ENCODE data around the gene TRIM65. TPM values are rescaled to one million over a fixed set of nuclear protein-coding genes. Genes with fewer than 3 reads are reported as not detected.
"Not testable (repeated sequence)": the region's sequence is repeated elsewhere in the genome, so short reads cannot be mapped to it uniquely, and the experiment has no call there.

The TRIM65 gene
- total RNA-seq, 1 experiment from 2014 or later = 48.6 TPM

GRCh38 chr17:75868730-75869281, 27.9 kb downstream of the TRIM65 start:
- intact Hi-C loops (cut with micrococcal nuclease; ENCODE audit: unreplicated experiment); in situ Hi-C loops (cut with HindIII; ENCODE audit: low pct_unique_long_range_greater_than_20kb, low sequenced_read_pairs); H3K9me3 ChIP-seq (ENCODE audit: control insufficient read depth, insufficient read depth, low read depth, low read length); H3K27ac ChIP-seq (ENCODE audit: low read length); DNase-seq (ENCODE audit: low read depth, low spot score); H3K27me3 ChIP-seq (ENCODE audit: control insufficient read depth, insufficient read depth, low read length); BruUV-seq (replicated peaks); H3K36me3 ChIP-seq (ENCODE audit: control insufficient read depth, insufficient read depth, low read length); ATAC-seq; POLR2A ChIA-PET; CTCF ChIA-PET; H3K4me3 ChIP-seq (ENCODE audit: low read depth in 2 of 2, low read length in 2 of 2): not testable (repeated sequence)
- peaks cover 19% of the 10 kb centered on the region for H3K4me1 ChIP-seq (ENCODE audit: control insufficient read depth, insufficient read depth, low read length)

DNA sequence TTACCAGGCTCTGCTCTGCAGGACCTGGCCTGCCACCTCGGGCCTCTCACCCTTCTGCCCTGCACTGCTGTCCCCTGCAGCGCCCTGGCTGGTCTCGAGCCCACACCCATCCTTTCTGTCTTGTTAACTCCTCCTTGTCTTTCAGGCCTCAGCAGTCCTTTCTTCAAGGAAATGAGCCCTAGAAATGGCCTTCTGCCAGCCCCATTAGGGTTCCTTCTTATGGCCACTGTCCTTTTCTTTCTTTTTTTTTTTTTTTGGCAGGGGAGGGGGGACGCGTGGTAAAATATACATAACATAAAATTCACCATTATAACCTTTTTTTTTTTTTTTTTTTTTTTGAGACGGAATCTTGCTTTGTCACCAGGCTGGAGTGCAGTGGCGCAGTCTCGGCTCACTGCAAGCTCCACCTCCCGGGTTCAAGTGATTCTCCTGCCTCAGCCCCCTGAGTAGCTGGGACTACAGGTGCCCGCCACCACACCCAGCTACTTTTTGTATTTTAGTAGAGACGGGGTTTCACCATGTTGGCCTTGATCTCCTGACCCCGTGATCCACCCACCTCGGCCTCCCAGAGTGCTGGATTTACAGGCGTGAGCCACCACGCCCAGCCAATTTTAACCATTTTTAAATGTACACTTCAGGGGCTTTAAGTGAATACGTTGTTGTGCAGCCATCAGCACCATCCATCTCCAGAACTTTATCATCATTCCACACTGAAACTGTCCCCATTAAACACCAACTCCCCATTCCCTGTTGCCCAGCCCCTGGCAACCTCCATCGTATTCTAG, 31.2 kb downstream of the TRIM65 start:
- POLR2A ChIA-PET = interaction anchor here (0.7 kb wide), 1 partner anchor 792 kb away, joined by 7 read pairs; no protein-coding TSS in a partner anchor
- H3K27me3 ChIP-seq (ENCODE audit: control insufficient read depth, insufficient read depth, low read length); in situ Hi-C loops (cut with HindIII; ENCODE audit: low pct_unique_long_range_greater_than_20kb, low sequenced_read_pairs); H3K9me3 ChIP-seq (ENCODE audit: control insufficient read depth, insufficient read depth, low read depth, low read length); H3K27ac ChIP-seq (ENCODE audit: low read length); H3K4me3 ChIP-seq (ENCODE audit: low read depth in 2 of 2, low read length in 2 of 2); H3K36me3 ChIP-seq (ENCODE audit: control insufficient read depth, insufficient read depth, low read length); intact Hi-C loops (cut with micrococcal nuclease; ENCODE audit: unreplicated experiment); H3K4me1 ChIP-seq (ENCODE audit: control insufficient read depth, insufficient read depth, low read length); DNase-seq (ENCODE audit: low read depth, low spot score); BruUV-seq (replicated peaks); ATAC-seq: not testable (repeated sequence)
- CTCF ChIA-PET = interaction anchor here (0.6 kb wide), 1 partner anchor 15 kb away, joined by 3 read pairs; no protein-coding TSS in a partner anchor

GRCh38 chr17:75864887-75865286, 31.9 kb downstream of the TRIM65 start:
- H3K4me1 ChIP-seq (ENCODE audit: control insufficient read depth, insufficient read depth, low read length); in situ Hi-C loops (cut with HindIII; ENCODE audit: low pct_unique_long_range_greater_than_20kb, low sequenced_read_pairs); H3K4me3 ChIP-seq (ENCODE audit: low read depth in 2 of 2, low read length in 2 of 2); BruUV-seq (replicated peaks); H3K9me3 ChIP-seq (ENCODE audit: control insufficient read depth, insufficient read depth, low read depth, low read length); H3K27ac ChIP-seq (ENCODE audit: low read length); H3K27me3 ChIP-seq (ENCODE audit: control insufficient read depth, insufficient read depth, low read length); intact Hi-C loops (cut with micrococcal nuclease; ENCODE audit: unreplicated experiment); H3K36me3 ChIP-seq (ENCODE audit: control insufficient read depth, insufficient read depth, low read length); ATAC-seq; DNase-seq (ENCODE audit: low read depth, low spot score): not testable (repeated sequence)
- ChIA-PET CTCF (interaction anchor here (0.6 kb wide), 2 partner anchors 16 to 85 kb away, joined by 3 read pairs; a partner anchor contains a TSS), POLR2A (interaction anchor here (0.6 to 0.7 kb wide), 2 partner anchors 85 to 791 kb away, joined by 3 to 7 read pairs; a partner anchor contains a TSS)

DNA sequence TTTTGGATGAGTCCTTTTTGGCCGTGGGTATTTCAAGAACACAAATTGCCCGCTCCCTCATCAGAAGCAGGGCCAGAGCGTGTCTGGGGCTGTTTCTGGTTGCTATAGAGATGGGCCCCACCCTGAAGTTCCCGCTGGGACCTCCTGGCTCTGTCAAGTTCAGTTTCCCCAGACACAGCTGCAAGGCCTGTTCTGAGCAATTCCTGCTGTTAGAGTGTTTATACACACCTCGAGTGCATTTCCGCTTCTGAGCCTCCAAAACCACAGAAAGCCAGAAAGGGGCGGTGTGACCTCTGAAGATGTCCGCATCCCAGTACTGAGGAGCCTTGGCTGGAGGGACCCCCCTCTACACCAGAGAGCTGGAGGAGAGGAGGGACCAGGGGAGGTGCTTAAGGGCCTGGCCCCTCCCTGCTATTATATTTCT, 32.3 kb downstream of the TRIM65 start:
- POLR2A ChIA-PET = interaction anchor here (0.6 kb wide), 1 partner anchor 85 kb away, joined by 3 read pairs; a partner anchor contains a TSS
- H3K27ac ChIP-seq (ENCODE audit: low read length) = no peak overlapping the region
- in situ Hi-C loops (cut with HindIII; ENCODE audit: low pct_unique_long_range_greater_than_20kb, low sequenced_read_pairs) = no loop called here
- no peak for ATAC-seq
- H3K4me3 ChIP-seq (ENCODE audit: low read depth in 2 of 2, low read length in 2 of 2) = no peak overlapping the region
- H3K36me3 ChIP-seq (ENCODE audit: control insufficient read depth, insufficient read depth, low read length) = no peaks in the 10 kb centered on the region
- no TSS peak for BruUV-seq (replicated peaks)
- H3K9me3 ChIP-seq (ENCODE audit: control insufficient read depth, insufficient read depth, low read depth, low read length) = no peaks in the 10 kb centered on the region
- H3K4me1 ChIP-seq (ENCODE audit: control insufficient read depth, insufficient read depth, low read length) = peaks cover 3% of the 10 kb centered on the region
- DNase-seq (ENCODE audit: low read depth, low spot score) = no peak
- no peak for TF ChIP-seq REST (IDR thresholded peaks at IDR 0.05; ENCODE audit: insufficient read depth in 1 of 2, low read depth in 2 of 2, low read length in 1 of 2)
- TF ChIP-seq CTCF (IDR thresholded peaks at IDR 0.05) = no peak
- no peak for TF ChIP-seq TCF7L2 (IDR thresholded peaks at IDR 0.05; ENCODE audit: low read depth, low read length)
- no peak for TF ChIP-seq POLR2AphosphoS5 (IDR thresholded peaks at IDR 0.05; ENCODE audit: low read depth, low read length)
- no peak for TF ChIP-seq SIN3A (IDR thresholded peaks at IDR 0.05; ENCODE audit: borderline replicate concordance, insufficient read depth, low read depth, low read length)
- intact Hi-C loops (cut with micrococcal nuclease; ENCODE audit: unreplicated experiment) = no loop called here
- CTCF ChIA-PET = interaction anchor here (0.6 kb wide), 1 partner anchor 85 kb away, joined by 3 read pairs; a partner anchor contains a TSS
- H3K27me3 ChIP-seq (ENCODE audit: control insufficient read depth, insufficient read depth, low read length) = no peaks in the 10 kb centered on the region

All from Panc1 (cell line).